Measurements from ENCODE around the gene GRID1.

DNA sequence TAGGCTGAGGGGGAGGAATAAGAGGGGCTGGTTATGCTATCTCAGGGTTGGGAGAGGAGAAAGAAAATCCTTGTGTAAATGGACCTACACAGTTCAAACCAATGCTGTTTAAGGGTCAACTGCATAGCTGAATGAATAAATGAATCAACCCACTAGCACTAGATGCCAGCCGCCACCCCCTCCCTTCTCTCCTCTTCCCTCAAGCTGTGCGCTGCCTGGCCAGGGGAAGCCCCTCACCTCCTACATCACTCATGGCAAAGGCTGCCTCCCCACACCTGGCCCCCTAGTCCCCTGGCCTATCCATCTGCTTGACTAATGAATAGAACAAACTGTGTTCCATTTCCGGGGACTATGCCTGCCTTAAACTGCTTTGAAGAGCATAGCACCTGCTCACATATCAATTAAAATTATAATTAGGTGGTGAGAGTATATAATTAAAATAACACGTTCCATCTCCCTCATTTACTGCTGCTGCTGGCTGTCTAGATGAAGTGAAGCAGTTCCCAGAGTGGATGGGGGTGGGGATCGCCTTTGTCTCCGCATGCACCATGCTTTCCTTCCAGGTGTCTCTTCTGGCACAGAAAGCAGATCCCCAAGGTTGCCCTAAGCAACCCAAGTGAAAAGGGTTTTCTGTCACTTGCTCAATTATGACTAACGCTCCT is 32.6 kb downstream of the GRID1 start:
- TF ChIP-seq CTCF (IDR thresholded peaks at IDR 0.05) (no peak), POLR2A (IDR thresholded peaks at IDR 0.05) (no peak)

Measured in thyroid gland (tissue), 4 donors.